ENCODE results near the gene GPR18. TPM values are rescaled to one million over a fixed set of nuclear protein-coding genes. Genes with fewer than 3 reads are reported as not detected.
"Not testable (repeated sequence)": the region's sequence is repeated elsewhere in the genome, so short reads cannot be mapped to it uniquely, and the experiment has no call there.

Gene GPR18
- polyA plus RNA-seq, 4 donors: 0.11 to 0.32 (median 0.25) TPM

DNA sequence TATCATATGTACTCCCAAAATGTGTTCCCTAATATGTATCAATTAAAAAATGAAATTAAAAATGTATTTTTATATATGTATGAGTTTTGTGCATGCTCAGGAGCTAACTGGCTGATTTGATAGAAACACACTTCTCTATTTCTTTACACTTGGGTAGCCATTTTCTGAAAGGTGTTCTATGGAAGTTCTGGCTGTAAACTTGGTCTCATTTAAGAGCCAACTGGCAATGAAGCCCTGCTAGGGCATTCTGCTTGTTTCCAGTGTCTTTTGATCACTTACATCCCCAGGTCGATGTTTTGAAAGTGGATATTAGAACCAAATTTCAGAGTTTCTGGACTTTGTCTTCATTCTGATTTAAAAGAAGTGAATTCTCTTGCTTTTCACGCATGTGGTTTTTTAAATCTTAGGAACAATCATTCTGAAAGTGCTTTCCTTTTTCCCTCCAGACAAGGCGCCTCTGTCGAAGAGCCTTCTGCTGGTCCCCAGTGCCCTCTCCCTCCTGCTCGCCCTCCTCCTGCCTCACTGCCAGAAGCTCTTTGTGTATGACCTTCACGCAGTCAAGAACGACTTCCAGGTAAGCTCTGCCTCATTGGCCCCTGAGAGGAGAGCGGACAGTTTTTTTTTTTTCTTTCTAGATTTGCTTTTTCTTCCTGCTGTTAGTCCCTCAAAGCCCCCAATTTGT lies 20.1 kb downstream of the GPR18 start:
- DNase-seq (ENCODE audit: low read depth in 4 of 4, low spot score in 3 of 4): no peak

DNA sequence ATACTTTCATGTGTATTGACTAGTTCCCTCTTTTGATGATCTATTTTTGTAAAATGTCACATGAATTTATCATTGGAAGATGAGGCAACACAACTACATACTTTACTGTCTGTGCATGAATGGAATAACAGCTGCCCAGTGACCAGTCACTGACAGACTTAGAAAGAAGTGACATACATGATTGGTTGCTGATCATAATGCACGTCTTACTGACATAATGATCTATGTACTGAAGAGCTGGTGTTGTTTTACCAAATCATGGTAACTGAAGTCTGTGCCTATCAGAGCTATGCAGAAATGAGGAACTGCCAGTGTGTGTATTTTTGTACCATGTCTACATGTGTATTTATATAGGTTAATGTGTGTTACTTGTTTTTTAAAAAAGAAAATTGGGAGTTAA lies 26.5 kb downstream of the GPR18 start:
- no peak for DNase-seq (ENCODE audit: low read depth in 4 of 4, low spot score in 3 of 4)

DNA sequence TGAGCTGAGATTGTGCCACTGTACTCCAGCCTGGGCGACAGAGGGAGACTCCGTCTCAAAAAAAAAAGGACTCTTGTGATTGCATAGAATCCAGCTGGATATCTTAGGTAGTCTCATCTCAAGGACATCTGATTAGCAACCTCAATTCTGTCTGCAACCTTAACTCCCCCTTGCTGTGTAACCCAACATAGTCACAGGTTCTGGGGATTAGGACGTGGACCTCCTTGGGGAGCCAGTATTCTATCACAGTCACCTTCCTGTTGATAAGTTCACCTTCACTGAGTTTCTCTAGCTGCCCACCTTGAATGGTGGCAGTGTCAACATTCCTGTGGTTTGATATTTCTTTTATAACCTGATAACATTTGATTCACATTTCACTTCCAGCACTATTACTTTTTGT lies 27.2 kb downstream of the GPR18 start:
- DNase-seq (ENCODE audit: low read depth in 4 of 4, low spot score in 3 of 4): no peak

DNA sequence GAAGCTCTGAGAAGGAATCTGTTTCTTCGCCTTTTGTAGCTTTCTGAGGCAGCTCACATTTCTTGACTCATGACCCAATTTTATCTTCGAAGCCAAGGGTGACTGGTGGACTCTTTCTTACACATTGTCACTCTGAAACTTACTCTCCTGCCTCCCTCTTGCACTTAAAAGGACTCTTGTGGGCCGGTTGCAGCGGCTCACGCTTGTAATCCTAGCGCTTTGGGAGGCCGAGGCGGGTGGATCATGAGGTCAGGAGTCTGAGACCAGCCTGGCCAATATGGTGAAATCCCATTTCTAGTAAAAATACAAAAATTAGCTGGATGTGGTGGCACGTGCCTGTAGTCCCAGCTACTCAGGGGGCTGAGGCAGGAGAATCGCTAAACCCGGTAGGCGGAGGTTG lies 27.6 kb downstream of the GPR18 start:
- DNase-seq (ENCODE audit: low read depth in 4 of 4, low spot score in 3 of 4): not testable (repeated sequence)

DNA sequence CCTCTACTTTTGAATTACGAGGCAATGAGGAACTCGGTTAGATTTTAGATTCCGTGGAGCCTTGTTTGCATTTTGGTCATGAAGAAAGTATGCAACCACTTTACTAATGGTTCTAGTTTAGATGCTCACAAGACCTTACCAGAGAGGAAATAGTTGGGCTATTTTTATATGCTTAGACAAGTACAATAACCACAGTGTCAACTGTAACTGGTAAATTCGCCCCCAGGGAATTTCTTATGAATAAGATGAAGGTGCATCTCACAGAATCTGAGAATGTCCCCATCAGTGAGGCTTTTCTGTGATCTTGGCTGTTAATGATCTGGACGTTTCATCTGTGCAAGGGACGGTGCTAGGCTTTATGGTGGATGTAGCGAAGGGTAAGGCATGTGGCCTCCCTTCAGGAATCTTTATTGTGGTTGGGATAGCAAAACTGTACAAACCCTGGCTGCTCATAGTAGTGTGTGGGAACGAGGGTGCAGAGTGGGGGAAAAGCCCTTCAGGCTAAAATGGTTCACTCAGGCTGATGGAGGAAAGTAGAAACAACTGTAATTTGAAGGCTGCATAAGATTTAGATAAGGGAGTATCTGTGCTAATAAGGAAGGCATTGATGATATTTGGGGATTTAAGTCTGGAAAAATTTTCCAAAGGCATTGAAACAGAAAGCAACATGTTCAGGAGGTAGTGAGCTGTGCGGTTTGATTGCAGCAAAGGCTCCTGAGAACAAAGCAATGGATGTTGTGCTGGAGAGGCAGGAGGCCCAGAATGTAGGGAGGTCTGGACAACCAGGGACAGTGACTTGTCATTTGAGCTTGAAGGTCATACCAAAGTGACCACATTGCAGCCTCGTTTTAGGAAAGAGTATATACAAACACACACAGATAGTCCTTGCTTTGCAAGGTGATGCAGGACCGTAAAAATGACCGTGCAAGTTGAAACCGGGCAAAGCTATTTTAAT lies 29.2 kb downstream of the GPR18 start:
- DNase-seq (ENCODE audit: low read depth in 4 of 4, low spot score in 3 of 4): no peak

DNA sequence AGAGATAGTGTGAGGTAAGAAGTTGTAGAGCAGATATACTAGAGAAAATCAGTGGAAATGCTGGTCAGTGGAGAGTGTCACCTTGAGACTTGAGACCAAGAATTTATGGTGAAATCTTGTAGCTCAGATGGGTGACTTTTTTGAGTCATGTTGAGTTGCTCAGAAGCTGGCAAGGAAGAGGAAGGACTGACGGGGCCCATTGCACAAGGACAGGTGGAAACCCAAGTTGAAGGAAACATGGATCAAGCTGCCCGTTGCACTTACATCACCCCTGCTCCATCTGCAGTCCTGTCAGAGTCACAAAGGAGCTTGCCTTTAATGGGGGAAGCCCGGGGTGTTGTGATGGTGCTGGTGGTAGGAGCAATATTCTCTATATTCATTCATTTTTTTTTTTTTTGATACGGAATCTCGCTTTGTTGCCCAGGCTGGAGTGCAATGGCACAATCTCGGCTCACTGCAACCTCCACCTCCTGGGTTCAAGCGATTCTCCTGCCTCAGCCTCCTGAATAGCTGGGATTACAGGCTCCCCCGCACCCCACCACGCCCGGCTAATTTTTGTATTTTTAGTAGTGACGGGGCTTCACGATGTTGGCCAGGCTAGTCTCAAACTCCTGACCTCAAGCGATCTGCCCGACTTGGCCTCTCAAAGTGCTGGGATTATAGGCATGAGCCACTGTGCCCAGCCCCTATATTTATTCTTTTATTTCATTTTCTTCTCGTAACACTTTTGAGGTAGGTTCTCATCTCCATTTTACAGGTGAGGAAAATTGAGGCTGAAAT lies 30.1 kb downstream of the GPR18 start:
- no peak for DNase-seq (ENCODE audit: low read depth in 4 of 4, low spot score in 3 of 4)

DNA sequence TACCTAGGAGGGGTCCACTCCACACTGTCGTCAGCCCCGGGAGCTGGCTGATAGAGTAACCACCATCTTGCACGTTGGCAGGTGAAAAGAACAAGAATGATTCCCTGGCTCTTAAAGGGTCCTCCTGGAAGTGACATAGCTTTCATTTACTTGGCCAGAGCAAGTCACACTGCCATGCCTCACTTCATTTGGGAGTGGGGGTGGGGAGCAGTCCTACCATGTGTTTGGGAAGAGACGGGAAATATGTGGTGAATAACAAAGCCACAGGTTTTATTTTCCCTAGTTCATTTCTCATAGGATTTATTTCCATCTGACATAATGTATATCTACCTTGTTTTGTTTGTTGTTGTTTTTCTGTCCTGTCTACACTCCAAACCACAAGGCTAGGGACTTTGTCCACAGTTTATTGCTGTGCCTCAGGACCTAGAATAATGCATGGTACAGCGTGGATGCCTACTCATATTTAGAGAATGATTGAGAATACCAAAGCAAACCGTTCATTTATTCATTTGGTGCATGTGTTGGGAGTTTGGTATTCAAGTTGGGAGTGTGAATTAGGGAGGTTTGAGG lies 30.8 kb downstream of the GPR18 start:
- no peak for DNase-seq (ENCODE audit: low read depth in 4 of 4, low spot score in 3 of 4)

DNA sequence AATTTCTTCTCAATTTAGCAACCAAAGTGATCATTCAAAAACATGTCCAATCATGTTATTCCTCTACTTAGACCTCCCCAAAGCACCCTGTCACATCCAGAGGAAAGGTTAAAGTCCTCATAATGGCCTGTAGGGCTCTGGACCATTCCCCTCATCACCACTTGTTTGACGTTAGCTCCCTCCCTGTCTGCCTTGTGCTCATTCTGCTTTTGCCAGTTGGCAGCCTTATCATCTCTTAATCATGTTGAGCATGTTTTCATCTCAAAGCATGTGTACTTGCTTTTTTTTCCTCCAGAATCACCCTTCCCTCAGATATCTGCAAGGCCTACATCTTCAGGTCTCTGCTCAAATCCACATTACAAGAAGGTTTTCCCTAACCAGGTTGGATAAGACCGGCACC lies 31.7 kb downstream of the GPR18 start:
- DNase-seq (ENCODE audit: low read depth in 4 of 4, low spot score in 3 of 4): no peak

DNA sequence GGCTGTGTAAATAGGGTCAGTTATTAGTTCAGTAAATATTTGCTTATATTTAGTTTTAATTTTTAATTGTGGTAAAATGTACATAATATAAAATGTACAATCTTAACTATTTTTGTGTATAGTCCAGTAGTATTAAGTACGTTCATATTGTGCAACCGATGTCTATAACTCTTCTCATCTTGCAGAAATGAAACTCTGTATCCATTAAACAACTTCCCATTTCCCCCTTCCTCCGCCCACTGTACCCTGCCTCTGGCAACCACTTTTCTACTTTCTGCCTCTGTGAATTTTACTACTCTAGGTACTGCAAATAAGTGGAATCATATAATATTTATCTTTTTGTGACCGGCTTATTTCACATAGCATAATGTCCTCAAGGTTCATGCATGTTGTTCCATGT lies 33.1 kb downstream of the GPR18 start:
- no peak for DNase-seq (ENCODE audit: low read depth in 4 of 4, low spot score in 3 of 4)

DNA sequence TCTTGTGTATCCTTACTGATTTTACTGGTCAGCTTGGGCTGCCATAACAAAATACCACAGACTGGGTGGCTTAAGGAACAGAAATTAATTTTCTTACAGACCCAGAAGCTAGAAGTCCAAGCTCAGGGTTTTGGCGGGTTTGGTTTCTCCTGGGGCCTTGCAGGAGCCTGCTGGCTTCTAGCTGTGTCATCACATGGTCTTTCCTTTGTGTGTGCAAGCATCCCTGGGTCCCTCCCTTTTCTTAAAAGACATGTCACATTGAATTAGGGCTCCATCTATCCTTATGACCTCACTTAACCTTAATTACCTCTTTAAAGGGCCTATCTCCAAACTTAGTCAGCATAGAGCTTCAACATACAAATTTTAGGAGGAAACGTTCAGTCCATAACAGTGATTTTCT lies 34.2 kb downstream of the GPR18 start:
- no peak for DNase-seq (ENCODE audit: low read depth in 4 of 4, low spot score in 3 of 4)

DNA sequence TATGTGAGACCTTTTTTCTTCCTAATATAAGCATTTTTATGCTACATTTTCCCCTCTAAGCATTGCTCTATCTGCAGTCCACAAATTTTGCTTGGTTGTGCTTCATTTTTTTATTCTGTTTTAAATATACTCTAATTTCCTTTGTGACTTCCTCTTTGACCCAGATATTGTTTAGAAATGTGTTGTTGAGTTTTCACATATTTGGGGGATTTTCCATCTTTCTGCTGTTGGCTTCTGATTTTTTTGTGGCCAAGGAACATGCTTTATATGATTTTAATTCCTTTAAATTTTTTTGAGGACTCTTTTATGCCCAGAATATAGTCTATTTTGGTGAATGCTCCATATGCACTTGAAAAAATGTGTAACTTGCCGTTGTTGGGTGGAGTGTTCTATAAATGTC lies 34.6 kb downstream of the GPR18 start:
- no peak for DNase-seq (ENCODE audit: low read depth in 4 of 4, low spot score in 3 of 4)

DNA sequence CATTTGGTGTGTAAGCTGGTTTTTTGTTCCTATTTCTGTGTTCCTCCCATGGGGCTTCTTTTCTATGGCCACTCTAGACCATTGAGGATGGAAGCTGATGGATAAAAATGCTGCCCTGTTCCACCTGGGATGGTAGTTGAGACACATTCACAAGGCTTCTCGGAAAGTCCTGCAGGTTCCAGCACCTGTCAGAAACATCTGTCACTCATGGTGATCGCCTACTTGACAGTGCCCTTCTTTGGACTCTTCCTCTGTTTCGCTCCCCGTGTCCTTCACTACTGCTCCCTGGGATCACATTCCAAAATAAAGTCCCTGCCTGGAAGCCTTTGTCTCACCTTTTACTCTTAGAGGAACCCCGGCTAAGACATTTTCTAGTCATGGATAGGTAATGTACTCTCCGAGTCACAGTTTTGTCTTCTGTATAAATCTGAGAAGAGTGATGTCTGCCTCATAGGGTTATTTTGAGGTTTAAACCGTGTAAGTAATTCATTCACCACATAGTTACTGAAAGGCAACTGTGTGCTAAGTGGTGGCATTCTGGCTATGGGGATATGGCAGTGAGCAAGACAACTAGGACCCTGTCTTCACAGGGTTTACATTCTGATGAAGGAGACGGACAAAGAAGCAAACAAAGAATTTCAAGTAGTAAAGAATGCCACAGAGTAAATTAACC lies 36.5 kb downstream of the GPR18 start:
- no peak for DNase-seq (ENCODE audit: low read depth in 4 of 4, low spot score in 3 of 4)

DNA sequence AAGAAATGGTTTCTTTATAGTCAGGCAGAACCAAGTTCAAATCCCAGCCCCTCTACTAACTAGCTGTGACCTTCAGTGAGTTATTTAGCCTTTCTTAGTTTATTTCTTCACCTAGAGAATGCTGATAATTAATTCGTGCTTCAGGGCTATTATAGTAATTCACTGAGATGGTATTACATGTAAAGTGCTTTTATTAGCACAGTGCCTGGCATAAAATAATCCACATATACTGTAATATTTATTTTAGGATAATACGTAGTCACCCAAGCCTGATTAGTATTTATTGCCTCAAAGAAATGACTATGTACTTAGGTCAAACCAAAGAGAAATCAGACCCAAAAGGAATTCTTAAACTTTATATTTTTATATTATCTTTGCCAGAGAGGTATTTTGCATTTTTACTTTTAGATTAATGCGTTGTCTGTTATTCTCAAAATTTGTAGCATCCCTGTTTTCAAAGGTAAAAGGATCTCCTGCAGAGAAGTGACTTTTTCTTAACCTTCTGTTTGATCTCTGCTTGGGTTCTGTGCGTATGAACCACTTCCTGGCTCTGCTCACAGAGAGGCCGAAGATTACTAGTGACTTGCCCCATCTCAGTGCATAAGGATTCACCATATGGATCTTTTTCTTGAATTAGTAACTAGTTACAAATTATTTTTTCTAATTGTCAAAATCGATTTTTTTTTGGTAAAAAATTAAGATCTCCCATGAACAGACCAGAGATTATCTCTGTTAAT lies 37.8 kb downstream of the GPR18 start:
- no peak for DNase-seq (ENCODE audit: low read depth in 4 of 4, low spot score in 3 of 4)

DNA sequence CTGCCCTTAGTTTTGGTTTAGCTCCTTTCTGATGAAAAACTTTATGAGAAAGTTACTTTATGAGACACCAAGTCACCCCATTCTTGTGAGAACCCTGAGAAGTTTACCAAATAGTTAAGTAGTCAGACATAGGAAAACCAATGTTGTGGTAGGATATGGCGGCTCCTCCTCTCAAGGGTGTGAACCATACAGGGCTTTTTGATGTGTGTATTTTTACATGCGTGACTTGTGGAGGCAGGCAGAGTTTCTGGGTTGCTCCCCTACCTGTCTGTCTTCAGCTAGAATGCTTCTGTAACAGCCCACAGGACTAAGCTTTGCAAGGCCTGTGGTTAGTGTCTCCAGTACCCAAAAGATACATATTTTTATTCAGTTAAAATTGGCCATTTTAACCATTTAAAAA lies 39.2 kb downstream of the GPR18 start:
- no peak for DNase-seq (ENCODE audit: low read depth in 4 of 4, low spot score in 3 of 4)

DNA sequence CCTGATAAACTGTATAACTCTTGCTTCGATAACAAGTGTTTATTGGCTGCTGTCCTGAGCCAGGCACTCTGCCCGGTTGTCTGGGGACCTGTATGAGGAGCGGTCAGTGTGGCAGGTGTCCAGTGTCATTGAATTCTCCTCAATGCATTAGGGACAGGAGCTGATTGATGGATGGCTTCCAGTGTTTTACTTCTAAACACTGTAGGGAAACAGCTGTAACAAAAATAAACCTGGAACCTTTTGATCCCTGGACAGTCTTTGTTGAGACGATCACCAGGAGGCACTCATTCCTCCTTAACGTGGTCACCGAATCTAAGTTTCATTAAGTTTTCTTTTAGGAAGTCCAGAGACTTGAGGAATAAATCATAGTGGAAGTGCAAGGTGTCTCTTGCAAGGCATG lies 39.6 kb downstream of the GPR18 start:
- no peak for DNase-seq (ENCODE audit: low read depth in 4 of 4, low spot score in 3 of 4)

DNA sequence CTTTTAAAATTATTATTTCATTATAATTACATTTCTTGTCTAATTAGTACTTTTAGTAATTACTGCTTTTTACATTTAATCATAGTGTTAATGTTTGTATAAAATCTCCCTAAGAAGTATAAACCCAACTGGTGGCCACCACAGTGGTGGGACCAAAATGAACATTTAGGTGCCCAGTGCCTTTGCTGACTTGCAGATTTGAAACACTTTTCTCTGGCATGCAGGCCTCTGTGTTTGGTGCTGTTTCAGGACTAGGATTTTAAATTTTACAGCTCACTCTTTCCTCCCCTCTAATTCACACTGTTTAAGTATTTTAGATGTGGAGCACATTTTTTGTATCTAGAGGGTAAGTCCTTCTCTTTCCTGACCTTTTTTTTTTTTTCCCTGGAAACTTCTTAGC lies 40.1 kb downstream of the GPR18 start:
- no peak for DNase-seq (ENCODE audit: low read depth in 4 of 4, low spot score in 3 of 4)

DNA sequence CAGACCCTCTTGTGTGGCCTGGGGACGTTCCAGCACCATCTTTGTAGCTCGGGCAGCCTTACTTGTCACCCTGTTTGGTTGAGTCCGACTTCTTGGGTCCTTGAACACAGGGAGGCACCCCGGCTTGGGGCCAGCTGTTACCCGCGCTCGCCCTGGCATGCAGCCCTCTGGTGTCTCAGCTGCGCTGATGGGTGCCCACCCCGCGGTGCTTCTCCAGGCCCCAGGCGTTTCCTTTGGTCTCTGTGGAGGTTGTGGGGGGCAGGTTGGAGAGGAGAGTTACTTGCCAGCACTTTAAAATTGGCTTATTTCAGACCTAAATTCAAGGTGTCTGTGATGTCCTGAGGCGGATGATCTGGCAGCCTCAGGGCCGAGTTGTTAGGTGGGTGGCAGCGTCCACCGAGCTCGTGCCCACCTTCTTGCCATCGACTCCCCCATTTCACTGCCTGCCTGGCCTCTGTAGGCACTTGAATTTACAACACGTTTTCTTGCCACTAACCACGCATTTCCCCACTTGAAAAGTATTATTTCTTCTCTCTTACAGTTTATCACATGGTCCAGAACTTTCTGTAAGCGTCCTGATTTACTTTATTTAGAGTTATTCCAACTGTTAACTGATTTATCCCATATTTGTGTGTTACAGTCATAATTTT lies 40.6 kb downstream of the GPR18 start:
- DNase-seq (ENCODE audit: low read depth in 4 of 4, low spot score in 3 of 4): no peak

DNA sequence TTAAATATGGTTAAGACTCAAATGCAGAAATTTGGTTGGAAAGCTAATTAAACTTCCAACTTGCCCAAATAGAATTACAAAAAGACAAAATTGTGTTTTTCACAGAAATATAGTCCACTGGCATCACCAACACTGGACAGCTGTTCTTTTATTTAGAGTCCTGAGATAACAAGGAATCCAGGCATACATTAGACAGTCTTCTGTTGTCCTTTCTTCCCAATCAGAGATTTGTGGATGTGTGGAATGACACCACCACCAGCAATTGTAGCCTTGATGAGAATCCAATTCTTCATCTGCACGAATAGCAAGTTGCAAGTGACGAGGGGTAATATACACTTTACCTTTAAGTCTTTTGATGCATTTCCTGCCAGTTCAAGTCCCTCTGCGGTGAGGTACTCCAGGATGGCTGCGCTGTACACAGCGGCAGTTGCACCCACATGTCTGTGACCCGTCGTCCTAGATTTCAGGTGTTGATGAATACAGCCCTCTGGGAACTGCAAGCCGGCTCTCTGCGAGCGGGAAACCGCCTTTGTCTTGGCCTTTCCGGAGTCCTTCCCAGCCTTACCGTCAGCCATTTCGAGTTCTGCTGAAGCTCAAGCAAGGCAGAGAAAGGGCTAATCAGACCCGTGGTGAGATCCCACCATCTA lies 42.9 kb downstream of the GPR18 start:
- DNase-seq (ENCODE audit: low read depth in 4 of 4, low spot score in 3 of 4): no peak

DNA sequence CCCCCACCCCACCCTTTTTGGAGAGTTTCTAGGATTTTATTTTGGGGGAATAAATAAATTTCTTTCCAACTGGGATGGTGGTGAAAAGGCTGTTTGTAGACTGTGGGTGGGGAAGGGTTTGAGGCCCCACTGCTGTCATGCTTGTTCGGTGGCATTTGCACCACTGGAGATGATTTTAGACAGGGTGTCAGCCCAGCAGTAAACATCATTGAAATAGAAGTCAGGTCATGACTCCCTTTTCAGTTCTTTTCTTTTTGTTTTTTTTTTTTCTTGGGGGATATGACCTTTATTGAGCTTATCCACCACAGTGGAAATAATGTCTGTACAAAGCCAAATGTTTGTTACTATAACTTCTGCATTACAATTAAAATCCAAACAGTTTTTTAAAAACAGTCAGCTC lies 43.4 kb downstream of the GPR18 start:
- DNase-seq (ENCODE audit: low read depth in 4 of 4, low spot score in 3 of 4): no peak
